ENCODE measurements around the gene LRP2.

LRP2 gene

GRCh38 chr2:169290433-169290832 is 71.9 kb downstream of the LRP2 start:
- Histone ChIP-seq H3K27me3 (replicated peaks; ENCODE audit: control insufficient read depth, insufficient read depth, low read length) (no peaks in the 10 kb centered on the region; the same call in 1 of the 2 replicates), H3K36me3 (ENCODE audit: control insufficient read depth, insufficient read depth, low read length) (no peaks in the 10 kb centered on the region), H3K4me3 (replicated peaks; ENCODE audit: low read depth, low read length) (no peak overlapping the region)
- no peak for DNase-seq (ENCODE audit: extremely low read depth, insufficient read length)
- TF ChIP-seq CTCF (IDR thresholded peaks at IDR 0.05; ENCODE audit: insufficient read depth, low read length, poor library complexity, severe bottlenecking), result no peak

DNA sequence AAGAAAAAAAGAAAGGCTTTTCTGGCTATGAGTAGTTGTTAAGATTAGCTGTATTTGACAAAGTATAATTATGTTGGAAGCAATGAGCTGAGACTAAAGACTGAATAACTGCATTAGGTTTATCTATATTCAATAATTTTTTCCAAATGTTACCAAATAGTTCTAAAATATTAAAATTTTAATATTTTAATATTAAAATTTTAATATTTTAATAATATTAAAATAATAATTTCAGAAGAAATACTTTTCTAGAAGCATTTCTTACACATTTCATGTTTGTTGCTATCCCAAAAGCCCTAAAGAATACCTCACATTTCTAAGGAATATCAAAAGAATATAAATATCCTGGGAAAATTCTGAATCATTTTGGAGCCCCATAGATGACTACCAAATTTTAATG is 74.7 kb downstream of the LRP2 start:
- Histone ChIP-seq H3K27me3 (replicated peaks; ENCODE audit: control insufficient read depth, insufficient read depth, low read length) (no peaks in the 10 kb centered on the region), H3K4me3 (replicated peaks; ENCODE audit: low read depth, low read length) (no peak overlapping the region), H3K36me3 (ENCODE audit: control insufficient read depth, insufficient read depth, low read length) (no peaks in the 10 kb centered on the region)
- DNase-seq (ENCODE audit: extremely low read depth, insufficient read length), result no peak
- TF ChIP-seq CTCF (IDR thresholded peaks at IDR 0.05; ENCODE audit: insufficient read depth, low read length, poor library complexity, severe bottlenecking), result no peak

- no peaks in the 10 kb centered on the region for H3K27me3 ChIP-seq (replicated peaks; ENCODE audit: control insufficient read depth, insufficient read depth, low read length)
- H3K36me3 ChIP-seq (ENCODE audit: control insufficient read depth, insufficient read depth, low read length), result no peaks in the 10 kb centered on the region
- no peak for DNase-seq (ENCODE audit: extremely low read depth, insufficient read length)
- H3K4me3 ChIP-seq (replicated peaks; ENCODE audit: low read depth, low read length), result no peak overlapping the region
- TF ChIP-seq CTCF (IDR thresholded peaks at IDR 0.05; ENCODE audit: insufficient read depth, low read length, poor library complexity, severe bottlenecking), result no peak
These were observed 75.6 kb downstream of the LRP2 start for GRCh38 chr2:169286624-169287231.

DNA sequence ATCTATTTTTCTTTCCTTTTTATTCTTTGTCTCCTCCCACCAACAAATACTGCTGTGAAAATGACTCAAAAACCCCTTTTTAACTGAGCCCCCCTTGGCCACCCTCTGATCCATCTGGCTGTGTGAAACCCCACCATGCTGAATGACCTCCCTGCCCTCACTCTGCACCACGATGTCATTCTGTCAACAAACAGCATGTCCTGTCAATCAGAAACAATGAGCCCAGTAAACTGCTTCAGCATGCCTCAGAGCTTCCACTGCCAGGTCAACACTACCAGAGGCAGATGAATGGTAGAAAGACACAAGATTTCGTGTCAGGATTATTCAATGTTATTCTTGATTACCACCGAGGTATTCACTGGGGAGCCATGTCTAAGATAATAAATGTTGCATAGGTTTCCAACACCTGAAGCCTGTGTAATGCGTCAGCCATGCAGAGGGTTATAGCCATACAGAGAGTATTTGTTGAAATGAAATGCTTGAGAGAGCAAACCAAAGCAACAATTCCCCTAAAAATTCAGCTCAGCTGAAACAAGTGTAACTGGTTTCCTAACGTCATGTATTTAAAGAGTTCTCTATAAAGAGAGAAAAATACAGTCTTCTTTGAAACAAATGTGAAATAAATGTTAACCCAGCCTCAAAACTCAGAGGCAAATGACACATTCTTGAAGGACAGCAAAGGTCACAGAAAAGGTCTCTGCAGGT is 76.7 kb downstream of the LRP2 start:
- no peak overlapping the region for H3K4me3 ChIP-seq (replicated peaks; ENCODE audit: low read depth, low read length)
- DNase-seq (ENCODE audit: extremely low read depth, insufficient read length), result no peak
- no peaks in the 10 kb centered on the region for H3K27me3 ChIP-seq (replicated peaks; ENCODE audit: control insufficient read depth, insufficient read depth, low read length)
- no peak for TF ChIP-seq CTCF (IDR thresholded peaks at IDR 0.05; ENCODE audit: insufficient read depth, low read length, poor library complexity, severe bottlenecking)
- H3K36me3 ChIP-seq (ENCODE audit: control insufficient read depth, insufficient read depth, low read length), result no peaks in the 10 kb centered on the region

GRCh38 chr2:169280502-169280901 is 81.8 kb downstream of the LRP2 start:
- Histone ChIP-seq H3K4me3 (replicated peaks; ENCODE audit: low read depth, low read length) (no peak overlapping the region), H3K27me3 (replicated peaks; ENCODE audit: control insufficient read depth, insufficient read depth, low read length) (no peaks in the 10 kb centered on the region; the same call in 1 of the 2 replicates), H3K36me3 (ENCODE audit: control insufficient read depth, insufficient read depth, low read length) (no peaks in the 10 kb centered on the region)
- no peak for DNase-seq (ENCODE audit: extremely low read depth, insufficient read length)
- no peak for TF ChIP-seq CTCF (IDR thresholded peaks at IDR 0.05; ENCODE audit: insufficient read depth, low read length, poor library complexity, severe bottlenecking)

Data from GM06990 (cell line).